DND-41 (cell line): Measurements from ENCODE around the gene SLC22A17.
A peak's percentile ranks its signal among the peaks of the same experiment; 100 is the strongest.

ENCODE experiments used
- ATAC-seq: fragments of 200-7000 bp; cut with Tn5 transposase; 3 replicates; pipeline ENCODE4 v1.9.1; 2021; ENCODE audit warnings: low read depth; ENCODE audit not compliant: insufficient read depth
- DNase-seq: peaks from one replicate; pipeline ENCODE4 v3.0.0-alpha.2; 2020
- H2AFZ ChIP-seq: 2 replicates; pipeline ENCODE4 v1.6.0; 2012; ENCODE audit warnings: low read depth, low read length
- H3K27ac ChIP-seq: 2 replicates; pipeline ENCODE4 v1.5.1; 2012; ENCODE audit warnings: low read length, inconsistent platforms
- H3K27me3 ChIP-seq: fragments of 200-600 bp; sonication (generic); 2 replicates; pipeline ENCODE4 v1.6.0; 2012; ENCODE audit warnings: low read length, mild to moderate bottlenecking, inconsistent platforms; ENCODE audit not compliant: insufficient read depth, poor library complexity
- H3K36me3 ChIP-seq: 2 replicates; pipeline ENCODE4 v1.5.1; 2012; ENCODE audit warnings: low read length, inconsistent platforms; ENCODE audit not compliant: insufficient read depth
- H3K4me1 ChIP-seq: 2 replicates; pipeline ENCODE4 v1.5.1; 2012; ENCODE audit warnings: mild to moderate bottlenecking, low read length; ENCODE audit not compliant: insufficient read depth
- H3K4me2 ChIP-seq: 2 replicates; pipeline ENCODE4 v1.6.0; 2012; ENCODE audit warnings: mild to moderate bottlenecking, moderate library complexity, low read length, inconsistent platforms; ENCODE audit not compliant: insufficient read depth
- H3K4me3 ChIP-seq, 2 experiments: fragments of 200-600 bp in 1 of 2; shearing (Covaris generic) in 1 of 2; 2 replicates each; pipeline ENCODE4 v1.5.1; 2012 to 2016; ENCODE audit warnings: inconsistent platforms in 2 of 2, low read length in 2 of 2, mild to moderate bottlenecking in 2 of 2, low read depth in 1 of 2, moderate library complexity in 1 of 2
- H3K79me2 ChIP-seq: 2 replicates; pipeline ENCODE4 v1.6.0; 2012; ENCODE audit warnings: low read length, inconsistent platforms; ENCODE audit not compliant: insufficient read depth
- H3K9ac ChIP-seq: 2 replicates; pipeline ENCODE4 v1.6.0; 2012; ENCODE audit warnings: low read depth, mild to moderate bottlenecking, inconsistent platforms, low read length, moderate library complexity
- H3K9me3 ChIP-seq: 2 replicates; pipeline ENCODE4 v1.5.1; 2012; ENCODE audit warnings: low read length, moderate library complexity, mild to moderate bottlenecking, inconsistent platforms; ENCODE audit not compliant: insufficient read depth, severe bottlenecking
- H4K20me1 ChIP-seq: 2 replicates; pipeline ENCODE4 v1.6.0; 2012; ENCODE audit warnings: low read length; ENCODE audit not compliant: insufficient read depth
- EZH2 ChIP-seq: IDR thresholded peaks from 3 replicates; pipeline ENCODE4 v1.6.1; 2012; ENCODE audit warnings: borderline replicate concordance, low read depth, mild to moderate bottlenecking, moderate library complexity, low read length, inconsistent platforms; ENCODE audit not compliant: severe bottlenecking
- TF ChIP-seq, protein P1 (sequence below): IDR thresholded peaks from 2 replicates; pipeline ENCODE4 v1.5.1; 2012; ENCODE audit warnings: borderline replicate concordance, low read length, moderate library complexity, mild to moderate bottlenecking; ENCODE audit not compliant: poor library complexity, severe bottlenecking; ENCODE audit errors: extremely low read depth

Gene SLC22A17

DNA sequence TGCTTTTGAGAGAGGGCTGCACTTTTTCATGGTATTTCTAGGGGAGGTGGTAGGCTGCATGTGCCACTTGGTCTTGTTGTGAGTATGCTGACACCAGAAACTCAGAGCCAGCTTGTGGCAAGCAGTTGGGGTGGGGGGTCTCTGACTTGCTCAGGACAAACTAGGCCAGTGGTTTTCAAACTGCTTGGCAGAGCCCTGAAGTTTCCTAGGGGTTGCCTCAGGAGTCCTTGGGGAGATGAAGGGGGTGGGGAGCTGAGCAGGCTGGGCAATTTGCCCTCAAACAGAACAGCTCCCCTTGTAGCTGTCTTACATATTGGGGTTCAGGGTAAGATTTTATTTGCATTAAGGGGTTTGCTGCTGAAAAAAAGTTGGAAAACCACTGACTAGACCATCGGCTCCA is 42.1 kb downstream of the SLC22A17 start:
- no peaks in the 10 kb centered on the region for H3K9me3 ChIP-seq
- H3K36me3 ChIP-seq = 0 out of 2 replicates have a peak, but pooled peaks cover 3% of the 10 kb centered on the region
- no peak overlapping the region for H3K27ac ChIP-seq
- no peak for TF ChIP-seq EZH2
- TF ChIP-seq, protein P1, sequence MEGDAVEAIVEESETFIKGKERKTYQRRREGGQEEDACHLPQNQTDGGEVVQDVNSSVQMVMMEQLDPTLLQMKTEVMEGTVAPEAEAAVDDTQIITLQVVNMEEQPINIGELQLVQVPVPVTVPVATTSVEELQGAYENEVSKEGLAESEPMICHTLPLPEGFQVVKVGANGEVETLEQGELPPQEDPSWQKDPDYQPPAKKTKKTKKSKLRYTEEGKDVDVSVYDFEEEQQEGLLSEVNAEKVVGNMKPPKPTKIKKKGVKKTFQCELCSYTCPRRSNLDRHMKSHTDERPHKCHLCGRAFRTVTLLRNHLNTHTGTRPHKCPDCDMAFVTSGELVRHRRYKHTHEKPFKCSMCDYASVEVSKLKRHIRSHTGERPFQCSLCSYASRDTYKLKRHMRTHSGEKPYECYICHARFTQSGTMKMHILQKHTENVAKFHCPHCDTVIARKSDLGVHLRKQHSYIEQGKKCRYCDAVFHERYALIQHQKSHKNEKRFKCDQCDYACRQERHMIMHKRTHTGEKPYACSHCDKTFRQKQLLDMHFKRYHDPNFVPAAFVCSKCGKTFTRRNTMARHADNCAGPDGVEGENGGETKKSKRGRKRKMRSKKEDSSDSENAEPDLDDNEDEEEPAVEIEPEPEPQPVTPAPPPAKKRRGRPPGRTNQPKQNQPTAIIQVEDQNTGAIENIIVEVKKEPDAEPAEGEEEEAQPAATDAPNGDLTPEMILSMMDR = no peak
- H3K4me3 ChIP-seq = no peak overlapping the region
- H3K79me2 ChIP-seq = peaks cover 3% of the 10 kb centered on the region
- ATAC-seq (no peak), DNase-seq (no peak)
- no peaks in the 10 kb centered on the region for H3K27me3 ChIP-seq
- H3K4me1 ChIP-seq = peaks cover 26% of the 10 kb centered on the region
- H3K9ac ChIP-seq = no peak overlapping the region
- no peak overlapping the region for H2AFZ ChIP-seq
- no peak overlapping the region for H3K4me2 ChIP-seq
- H4K20me1 ChIP-seq = no peaks in the 10 kb centered on the region

- H3K9ac ChIP-seq = no peak overlapping the region
- no peak overlapping the region for H3K4me2 ChIP-seq
- no peak for DNase-seq
- H3K4me3 ChIP-seq = no peak overlapping the region
- ATAC-seq = no peak
- H3K36me3 ChIP-seq = 0 out of 2 replicates have a peak, but pooled peaks cover 3% of the 10 kb centered on the region
- H3K27me3 ChIP-seq = no peaks in the 10 kb centered on the region
- no peaks in the 10 kb centered on the region for H3K9me3 ChIP-seq
- no peak for TF ChIP-seq EZH2
- TF ChIP-seq, protein P1 = no peak
- no peak overlapping the region for H3K27ac ChIP-seq
- H2AFZ ChIP-seq = no peak overlapping the region
- H4K20me1 ChIP-seq = no peaks in the 10 kb centered on the region
- peaks cover 3% of the 10 kb centered on the region for H3K79me2 ChIP-seq
- H3K4me1 ChIP-seq = peaks cover 35% of the 10 kb centered on the region
Measured at GRCh38 chr14:23308721-23309445, 43.8 kb downstream of the SLC22A17 start.

- H3K79me2 ChIP-seq = peaks cover 4% of the 10 kb centered on the region
- H3K9ac ChIP-seq = peak overlapping the region; percentile 56; the same call in 1 of the 2 replicates
- no peaks in the 10 kb centered on the region for H3K9me3 ChIP-seq
- H3K27ac ChIP-seq = no peak overlapping the region
- no peak overlapping the region for H3K4me3 ChIP-seq
- no peak for DNase-seq
- H2AFZ ChIP-seq = no peak overlapping the region
- no peak for ATAC-seq
- 0 out of 2 replicates have a peak, but pooled peaks cover 3% of the 10 kb centered on the region for H3K36me3 ChIP-seq
- TF ChIP-seq EZH2 = no peak
- TF ChIP-seq, protein P1 = no peak
- peaks cover 40% of the 10 kb centered on the region for H3K4me1 ChIP-seq
- no peaks in the 10 kb centered on the region for H4K20me1 ChIP-seq
- H3K27me3 ChIP-seq = no peaks in the 10 kb centered on the region
- peak overlapping the region; percentile 64 for H3K4me2 ChIP-seq
Measured at GRCh38 chr14:23307687-23308644, 44.7 kb downstream of the SLC22A17 start.
